Esophagus muscularis mucosa (tissue), 4 donors: ENCODE data around the gene THSD4. TPM values are rescaled to one million over a fixed set of nuclear protein-coding genes. Genes with fewer than 3 reads are reported as not detected.

Source experiments
- DNase-seq: peaks from one replicate; pipeline ENCODE4 v3.0.0-alpha.2; 2017; ENCODE audit errors: extremely low spot score
- H3K27ac ChIP-seq, 4 donors: fragments of 200-600 bp; sonication (generic); replicated peaks in 1 of 4; 1 replicate in 3 of 4; 2 replicates in 1 of 4; pipeline ENCODE4 v1.5.1; 2016 to 2019; ENCODE audit warnings: mild to moderate bottlenecking in 1 of 4
- H3K27me3 ChIP-seq, 4 donors: fragments of 200-600 bp; sonication (generic); one replicate each; pipeline versions ENCODE4 v1.5.1 to v1.6.0; 2016 to 2019
- H3K36me3 ChIP-seq, 4 donors: fragments of 200-600 bp; sonication (generic); one replicate each; pipeline ENCODE4 v1.5.1; 2016 to 2019
- H3K4me1 ChIP-seq, 4 donors: fragments of 200-600 bp; sonication (generic); one replicate each; pipeline ENCODE4 v1.5.1; 2016 to 2019
- H3K4me3 ChIP-seq, 4 donors: fragments of 200-600 bp; sonication (generic); 1 replicate in 2 of 4; 2 replicates in 2 of 4; pipeline ENCODE4 v1.5.1; 2016 to 2019; ENCODE audit warnings: mild to moderate bottlenecking in 4 of 4, moderate library complexity in 1 of 4
- H3K9me3 ChIP-seq, 4 donors: fragments of 200-600 bp; sonication (generic); 1 replicate in 3 of 4; 2 replicates in 1 of 4; pipeline ENCODE4 v1.5.1; 2016 to 2019
- CTCF ChIP-seq, 3 experiments: fragments of 200-600 bp in 2 of 3; fragments of 450-650 bp in 1 of 3; sonication (generic) in 2 of 3; IDR thresholded peaks; one replicate each; pipeline ENCODE4 v1.5.1; 2017 to 2019; ENCODE audit warnings: antibody characterized with exemption in 3 of 3, mild to moderate bottlenecking in 2 of 3, moderate library complexity in 1 of 3
- EP300 ChIP-seq: sonication (generic); formaldehyde crosslinking; IDR thresholded peaks from one replicate; pipeline ENCODE4 v1.6.1; 2017; ENCODE audit warnings: antibody characterized with exemption
- POLR2A ChIP-seq: fragments of 450-650 bp; IDR thresholded peaks from one replicate; pipeline ENCODE4 v1.6.1; 2017; ENCODE audit warnings: antibody characterized with exemption, moderate library complexity, mild to moderate bottlenecking, low read depth
- POLR2AphosphoS5 ChIP-seq, 2 donors: sonication (generic); formaldehyde crosslinking; IDR thresholded peaks; one replicate each; pipeline ENCODE4 v1.6.1; 2017; ENCODE audit warnings: antibody characterized with exemption in 2 of 2
- WGBS: methylation state at CpG from one replicate; pipeline ENCODE4 v1.1.5; 2018; 5-methylcytosine and 5-hydroxymethylcytosine counted together
- intact Hi-C: fragments of 100-400 bp; cut with DNase I; formaldehyde crosslinking; loops from one replicate; pipeline ENCODE4 v1.15.1; 2023
- total RNA-seq, 4 donors: library from RNA; depleted of rRNA; stranded (reverse); fragments of >200 nt; gene quantifications; one replicate each; pipeline versions ENCODE4 v1.1.0 to v1.2.1, GENCODE V29; 2016

Gene THSD4
- total RNA-seq, 4 donors from 2014 or later, result 3.2 to 6.6 (median 5.6) TPM

- 53% methylated on average over 2 of the region's 2 CpGs for WGBS
- H3K27ac ChIP-seq, result peak overlapping the region; percentile 51 to 65 (median 58)
- H3K36me3 ChIP-seq, result no peaks in the 10 kb centered on the region
- no peak for TF ChIP-seq POLR2AphosphoS5 (IDR thresholded peaks at IDR 0.05)
- TF ChIP-seq CTCF (IDR thresholded peaks at IDR 0.05), result no peak
- TF ChIP-seq POLR2A, result no peak
- no peak for TF ChIP-seq EP300
- H3K9me3 ChIP-seq, result no peaks in the 10 kb centered on the region
- H3K4me3 ChIP-seq, result no peak overlapping the region
- intact Hi-C loops, result no loop called here
- H3K4me1 ChIP-seq, result peaks cover 9 to 46% (median 42%) of the 10 kb centered on the region in 4 donors
- no peaks in the 10 kb centered on the region for H3K27me3 ChIP-seq
- DNase-seq, result no peak
Measured at GRCh38 chr15:71414853-71415252, 299.6 kb downstream of the THSD4 start.

GRCh38 chr15:71422530-71423259 is 307.4 kb downstream of the THSD4 start:
- Histone ChIP-seq H3K9me3 (no peaks in the 10 kb centered on the region), H3K4me3 (no peak overlapping the region), H3K27me3 (no peaks in the 10 kb centered on the region), H3K27ac (no peak overlapping the region), H3K36me3 (no peaks in the 10 kb centered on the region), H3K4me1 (peaks cover 0 to 16% (median 3%) of the 10 kb centered on the region in 4 donors)
- TF ChIP-seq POLR2A, result no peak
- intact Hi-C loops, result no loop called here
- WGBS, result 93% methylated on average over 4 of the region's 5 CpGs
- DNase-seq, result no peak

GRCh38 chr15:71424765-71425164 is 309.5 kb downstream of the THSD4 start:
- H3K4me1 ChIP-seq, result peaks cover 0 to 16% (median 3%) of the 10 kb centered on the region in 4 donors
- no peak for DNase-seq
- WGBS, result 50% methylated on average over 2 of the region's 2 CpGs
- no peaks in the 10 kb centered on the region for H3K27me3 ChIP-seq
- H3K4me3 ChIP-seq, result no peak overlapping the region
- no peaks in the 10 kb centered on the region for H3K36me3 ChIP-seq
- H3K9me3 ChIP-seq, result no peaks in the 10 kb centered on the region
- intact Hi-C loops, result no loop called here
- TF ChIP-seq POLR2AphosphoS5 (IDR thresholded peaks at IDR 0.05), result no peak
- TF ChIP-seq CTCF (IDR thresholded peaks at IDR 0.05), result no peak
- no peak for TF ChIP-seq EP300
- no peak for TF ChIP-seq POLR2A
- H3K27ac ChIP-seq, result no peak overlapping the region

- WGBS, result 97% methylated on average over 3 of the region's 3 CpGs
- intact Hi-C loops, result no loop called here
- Histone ChIP-seq H3K4me1 (peaks cover 0 to 16% (median 3%) of the 10 kb centered on the region in 4 donors), H3K27me3 (no peaks in the 10 kb centered on the region), H3K4me3 (no peak overlapping the region), H3K36me3 (no peaks in the 10 kb centered on the region), H3K27ac (no peak overlapping the region), H3K9me3 (no peaks in the 10 kb centered on the region)
- DNase-seq, result no peak
- TF ChIP-seq CTCF (IDR thresholded peaks at IDR 0.05), result no peak
- no peak for TF ChIP-seq POLR2A
- no peak for TF ChIP-seq EP300
- no peak for TF ChIP-seq POLR2AphosphoS5 (IDR thresholded peaks at IDR 0.05)
Measured at GRCh38 chr15:71425388-71425787, 310.1 kb downstream of the THSD4 start.

- WGBS, result 73% methylated on average over 2 of the region's 2 CpGs
- Histone ChIP-seq H3K4me1 (peaks cover 0 to 16% (median 3%) of the 10 kb centered on the region in 4 donors), H3K9me3 (no peaks in the 10 kb centered on the region), H3K4me3 (no peak overlapping the region), H3K36me3 (no peaks in the 10 kb centered on the region), H3K27ac (no peak overlapping the region), H3K27me3 (no peaks in the 10 kb centered on the region)
- DNase-seq, result no peak
- intact Hi-C loops, result no loop called here
- no peak for TF ChIP-seq CTCF (IDR thresholded peaks at IDR 0.05)
- no peak for TF ChIP-seq EP300
- no peak for TF ChIP-seq POLR2AphosphoS5 (IDR thresholded peaks at IDR 0.05)
- TF ChIP-seq POLR2A, result no peak
Measured at GRCh38 chr15:71426792-71427191, 311.5 kb downstream of the THSD4 start.
